MCF 10A (cell line): Measurements from ENCODE around the gene ADNP. TPM values are rescaled to one million over a fixed set of nuclear protein-coding genes. Genes with fewer than 3 reads are reported as not detected.

Source experiments
- BruUV-seq: library from RNA; stranded (reverse); fragments of 400-500 nt; replicated peaks from 2 replicates; lab custom pipeline; 2021; lab: Mats Ljungman, UMichigan
- CTCF ChIA-PET: fragments of 300-600 bp; sonication (Branson Sonifier 250); formaldehyde crosslinking; extraction: SDS; loops from one replicate; lab custom pipeline; 2021; ENCODE audit warnings: antibody characterized with exemption, inconsistent platforms; lab: Yijun Ruan, JAX
- POLR2A ChIA-PET: fragments of 300-600, 350-650 bp; sonication (Branson Sonifier 250); formaldehyde crosslinking; extraction: SDS; loops from one replicate; lab custom pipeline; 2020; ENCODE audit warnings: antibody characterized with exemption, inconsistent platforms; lab: Yijun Ruan, JAX
- DNase-seq: peaks from one replicate; pipeline ENCODE4 v3.0.0-alpha.2; 2018; ENCODE audit not compliant: unreplicated experiment
- H3K27ac Mint-ChIP-seq: one replicate; pipeline ENCODE4 v1.8.0; 2022; ENCODE audit warnings: mild to moderate bottlenecking, low read depth, mixed read lengths; ENCODE audit not compliant: unreplicated experiment
- H3K27me3 Mint-ChIP-seq: one replicate; pipeline ENCODE4 v1.8.0; 2022; ENCODE audit warnings: mixed read lengths; ENCODE audit not compliant: insufficient read depth, unreplicated experiment
- H3K36me3 Mint-ChIP-seq: one replicate; pipeline ENCODE4 v1.8.0; 2022; ENCODE audit warnings: mild to moderate bottlenecking, moderate library complexity, mixed read lengths; ENCODE audit not compliant: insufficient read depth, unreplicated experiment
- H3K4me1 Mint-ChIP-seq: one replicate; pipeline ENCODE4 v1.8.0; 2022; ENCODE audit warnings: mixed read lengths; ENCODE audit not compliant: insufficient read depth, unreplicated experiment
- H3K4me3 Mint-ChIP-seq: one replicate; pipeline ENCODE4 v1.8.0; 2022; ENCODE audit warnings: mild to moderate bottlenecking, moderate library complexity, mixed read lengths; ENCODE audit not compliant: unreplicated experiment
- H3K9me3 Mint-ChIP-seq: one replicate; pipeline ENCODE4 v1.8.0; 2022; ENCODE audit warnings: mixed read lengths; ENCODE audit not compliant: unreplicated experiment
- intact Hi-C: fragments of 100-400 bp; cut with micrococcal nuclease; formaldehyde crosslinking; loops from 2 replicates; pipeline ENCODE4 v1.14.1; 2022
- total RNA-seq: library from RNA; stranded (reverse); gene quantifications from 2 replicates; pipeline ENCODE4 v1.2.3, GENCODE V29; 2022
- TF ChIP-seq, protein P1 (sequence below): fragments of 200-600 bp; IDR thresholded peaks from one replicate; pipeline ENCODE4 v1.8.0; 2022; ENCODE audit warnings: antibody characterized with exemption, mild to moderate bottlenecking; ENCODE audit not compliant: unreplicated experiment

The ADNP gene
- total RNA-seq, 1 experiment from 2014 or later: 77.5 TPM

DNA sequence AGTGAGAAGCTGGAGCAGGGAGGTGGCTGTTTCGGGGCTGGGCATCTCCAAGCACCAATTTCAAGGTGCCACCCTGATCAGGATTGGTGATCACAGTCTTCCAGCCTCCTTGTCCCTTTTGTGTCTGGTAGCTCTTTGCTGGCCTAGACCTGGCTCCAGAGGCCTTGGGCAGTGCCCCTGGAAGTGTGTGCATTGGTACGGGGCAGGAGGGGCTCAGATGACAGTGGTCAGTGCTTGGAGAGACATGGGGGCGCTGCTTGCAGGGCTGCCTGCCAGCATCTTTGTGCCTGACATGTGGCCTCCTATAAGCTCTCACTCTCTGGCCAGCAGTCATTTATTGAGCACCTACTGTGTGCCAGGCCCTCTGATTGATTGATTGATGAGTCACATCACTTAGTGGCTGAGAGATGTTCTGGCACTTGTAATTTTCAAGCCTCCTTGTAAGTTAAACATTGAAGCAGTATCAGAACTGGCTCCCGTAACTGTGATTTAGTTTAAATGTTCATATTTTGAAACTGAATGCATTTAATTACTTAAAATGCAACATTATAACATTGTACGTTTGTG is 74.7 kb downstream of the ADNP start:
- Mint-ChIP-seq H3K4me3 (no peak overlapping the region), H3K36me3 (no peaks in the 10 kb centered on the region), H3K9me3 (no peaks in the 10 kb centered on the region), H3K27ac (peak overlapping the region; percentile 67), H3K4me1 (peaks cover 19% of the 10 kb centered on the region), H3K27me3 (no peaks in the 10 kb centered on the region)
- TF ChIP-seq, protein P1, sequence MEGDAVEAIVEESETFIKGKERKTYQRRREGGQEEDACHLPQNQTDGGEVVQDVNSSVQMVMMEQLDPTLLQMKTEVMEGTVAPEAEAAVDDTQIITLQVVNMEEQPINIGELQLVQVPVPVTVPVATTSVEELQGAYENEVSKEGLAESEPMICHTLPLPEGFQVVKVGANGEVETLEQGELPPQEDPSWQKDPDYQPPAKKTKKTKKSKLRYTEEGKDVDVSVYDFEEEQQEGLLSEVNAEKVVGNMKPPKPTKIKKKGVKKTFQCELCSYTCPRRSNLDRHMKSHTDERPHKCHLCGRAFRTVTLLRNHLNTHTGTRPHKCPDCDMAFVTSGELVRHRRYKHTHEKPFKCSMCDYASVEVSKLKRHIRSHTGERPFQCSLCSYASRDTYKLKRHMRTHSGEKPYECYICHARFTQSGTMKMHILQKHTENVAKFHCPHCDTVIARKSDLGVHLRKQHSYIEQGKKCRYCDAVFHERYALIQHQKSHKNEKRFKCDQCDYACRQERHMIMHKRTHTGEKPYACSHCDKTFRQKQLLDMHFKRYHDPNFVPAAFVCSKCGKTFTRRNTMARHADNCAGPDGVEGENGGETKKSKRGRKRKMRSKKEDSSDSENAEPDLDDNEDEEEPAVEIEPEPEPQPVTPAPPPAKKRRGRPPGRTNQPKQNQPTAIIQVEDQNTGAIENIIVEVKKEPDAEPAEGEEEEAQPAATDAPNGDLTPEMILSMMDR: no peak
- ChIA-PET POLR2A (interaction anchor here (0.5 to 4.1 kb wide), 20 partner anchors 9 to 132 kb away, joined by 3 to 55 read pairs (median 6); partner anchors contain the start of genes ADNP, BCAS4, DPM1 and MOCS3), CTCF (interaction anchor here (0.5 to 3.1 kb wide), 9 partner anchors 8 to 1659 kb away, joined by 3 to 22 read pairs (median 4); no protein-coding TSS in a partner anchor)
- no TSS peak for BruUV-seq
- intact Hi-C loops: no loop called here
- DNase-seq: no peak

GRCh38 chr20:50855498-50856474 is 75.5 kb downstream of the ADNP start:
- Mint-ChIP-seq H3K27me3 (no peaks in the 10 kb centered on the region), H3K36me3 (no peaks in the 10 kb centered on the region), H3K4me1 (peaks cover 19% of the 10 kb centered on the region), H3K27ac (peak overlapping the region; percentile 67), H3K4me3 (no peak overlapping the region), H3K9me3 (no peaks in the 10 kb centered on the region)
- DNase-seq: peak; percentile 79
- ChIA-PET CTCF (interaction anchor here (0.5 to 3.1 kb wide), 11 partner anchors 9 to 1659 kb away, joined by 3 to 22 read pairs (median 4); no protein-coding TSS in a partner anchor), POLR2A (interaction anchor here (0.5 to 4.1 kb wide), 21 partner anchors 10 to 131 kb away, joined by 3 to 55 read pairs (median 5); partner anchors contain the start of genes ADNP, BCAS4, DPM1 and MOCS3)
- TF ChIP-seq, protein P1: no peak
- no TSS peak for BruUV-seq
- intact Hi-C loops: no loop called here

- DNase-seq: no peak
- Mint-ChIP-seq H3K36me3 (no peaks in the 10 kb centered on the region), H3K4me3 (no peak overlapping the region), H3K9me3 (no peaks in the 10 kb centered on the region), H3K27me3 (no peaks in the 10 kb centered on the region), H3K4me1 (peaks cover 19% of the 10 kb centered on the region), H3K27ac (no peak overlapping the region)
- no TSS peak for BruUV-seq
- TF ChIP-seq, protein P1: no peak
- ChIA-PET POLR2A (interaction anchor here (0.7 to 1.4 kb wide), 4 partner anchors 9 to 103 kb away, joined by 3 to 7 read pairs (median 3); partner anchors contain the start of genes DPM1 and MOCS3), CTCF (interaction anchor here (0.6 to 1.0 kb wide), 4 partner anchors 26 to 75 kb away, joined by 3 read pairs; no protein-coding TSS in a partner anchor)
- intact Hi-C loops: no loop called here
Measured at GRCh38 chr20:50854506-50855249, 76.6 kb downstream of the ADNP start.
